ENCODE results near the gene CRCP. TPM values are rescaled to one million over a fixed set of nuclear protein-coding genes. Genes with fewer than 3 reads are reported as not detected.

The CRCP gene
- total and polyA plus RNA-seq, 2 of the 13 experiments (the other 11 are each of a cell fraction or from before 2014, with no cell fraction given) = 22.7 to 31.0 TPM

DNA sequence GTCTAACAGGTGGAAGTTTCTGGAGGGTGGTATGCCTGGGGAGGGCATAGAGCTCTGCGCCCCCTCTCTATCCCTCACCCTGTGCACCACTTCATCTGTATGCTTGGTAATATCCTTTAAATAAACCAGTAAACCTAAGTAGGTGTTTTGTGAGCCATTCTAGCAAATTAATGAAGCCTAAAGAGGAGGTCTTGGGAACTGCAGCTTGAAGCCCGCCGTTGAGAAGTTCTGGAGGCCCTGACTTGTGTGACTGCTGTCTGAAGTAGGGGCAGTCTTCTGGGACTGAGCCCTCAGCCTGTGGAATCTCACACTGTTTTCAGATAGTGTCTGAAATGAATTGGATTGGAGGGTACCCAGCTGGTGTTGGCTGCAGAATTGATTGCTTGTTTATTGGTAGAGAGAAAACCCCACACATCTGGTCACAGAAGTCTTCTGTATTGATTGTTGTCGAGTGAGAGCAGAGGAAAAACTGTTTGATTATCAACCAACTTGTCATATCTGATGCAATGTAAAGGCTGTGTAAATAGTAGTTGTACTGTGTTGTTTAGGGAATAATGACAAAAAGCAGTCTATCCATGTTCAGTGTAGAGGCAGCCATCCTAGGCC is 4.7 kb downstream of the CRCP start:
- POLR2A ChIA-PET = interaction anchor here (0.7 to 1.3 kb wide), 3 partner anchors 23 to 68 kb away, joined by 3 to 6 read pairs (median 4); no protein-coding TSS in a partner anchor
- FAIRE-seq = no peak
- BruUV-seq (replicated peaks) = no TSS peak
- Histone ChIP-seq H3K27me3 (ENCODE audit: control insufficient read depth in 1 of 2, insufficient read depth in 2 of 2, low read length in 2 of 2) (no peaks in the 10 kb centered on the region), H3K27ac (ENCODE audit: extremely low read length, insufficient read depth, low read length) (peak overlapping the region; percentile 63), H3K79me2 (ENCODE audit: insufficient read depth, low read length) (peaks cover 75% of the 10 kb centered on the region), H4K20me1 (ENCODE audit: insufficient read depth, low read length) (no peaks in the 10 kb centered on the region; the same call in 1 of the 2 replicates), H3K4me3 (replicated peaks in 1 of 3; ENCODE audit: insufficient read depth in 1 of 3, low read depth in 2 of 3, low read length in 3 of 3) (no peak overlapping the region), H3K4me2 (ENCODE audit: low read depth, low read length) (peak overlapping the region; percentile 53), H3K36me3 (replicated peaks in 1 of 2; ENCODE audit: control insufficient read depth in 1 of 2, insufficient read depth in 2 of 2, low read length in 2 of 2) (peaks cover 0 to 17% of the 10 kb centered on the region in 2 experiments; a peak in 1 of 5 replicates), H2AFZ (ENCODE audit: low read length) (no peak overlapping the region), H3K4me1 (ENCODE audit: insufficient read depth, low read length) (peaks cover 71% of the 10 kb centered on the region), H3K9me3 (ENCODE audit: low read length) (no peaks in the 10 kb centered on the region), H3K9ac (ENCODE audit: insufficient read depth, low read depth, low read length) (peak overlapping the region; percentile 25)
- intact Hi-C loops (cut with micrococcal nuclease; ENCODE audit: unreplicated experiment) = no loop called here
- in situ Hi-C loops (cut with HindIII; ENCODE audit: extremely low pct_ligation_motif_present, low pct_unique_long_range_greater_than_20kb) = no loop called here
- ATAC-seq = peak; percentile 20; the same call in 2 of the 3 replicates
- CTCF ChIA-PET (ENCODE audit: low intra/inter-chr PET ratio, low total read pairs) = no interaction called here
- no peak for DNase-seq (ENCODE audit: low spot score)
- 57% methylated on average over 2 of the region's 4 CpGs for WGBS (ENCODE audit: low lambda C conversion rate)
- TF ChIP-seq ZSCAN20 (CRISPR knock-in tag; IDR thresholded peaks at IDR 0.05; ENCODE audit: borderline replicate concordance) = no peak
- TF ChIP-seq NCOA2 (CRISPR knock-in tag; IDR thresholded peaks at IDR 0.05) = no peak
- TF ChIP-seq ZNF382 (CRISPR knock-in tag; IDR thresholded peaks at IDR 0.05; ENCODE audit: borderline replicate concordance) = no peak
- peak; percentile 39; the same call in 1 of the 2 replicates for TF ChIP-seq SAP130 (CRISPR knock-in tag; IDR thresholded peaks at IDR 0.05; ENCODE audit: low read depth)
- peak in 1 of 2 experiments; percentile 92; a peak in 2 of 4 replicates for TF ChIP-seq ATF4 (CRISPR knock-in tag; IDR thresholded peaks at IDR 0.05)
- peak; percentile 51; the same call in 1 of the 2 replicates for TF ChIP-seq CEBPB (IDR thresholded peaks at IDR 0.05; ENCODE audit: borderline replicate concordance, low read depth, low read length)
- peak; percentile 82 for TF ChIP-seq FOXA3 (CRISPR knock-in tag; IDR thresholded peaks at IDR 0.05)
- TF ChIP-seq, protein P1, sequence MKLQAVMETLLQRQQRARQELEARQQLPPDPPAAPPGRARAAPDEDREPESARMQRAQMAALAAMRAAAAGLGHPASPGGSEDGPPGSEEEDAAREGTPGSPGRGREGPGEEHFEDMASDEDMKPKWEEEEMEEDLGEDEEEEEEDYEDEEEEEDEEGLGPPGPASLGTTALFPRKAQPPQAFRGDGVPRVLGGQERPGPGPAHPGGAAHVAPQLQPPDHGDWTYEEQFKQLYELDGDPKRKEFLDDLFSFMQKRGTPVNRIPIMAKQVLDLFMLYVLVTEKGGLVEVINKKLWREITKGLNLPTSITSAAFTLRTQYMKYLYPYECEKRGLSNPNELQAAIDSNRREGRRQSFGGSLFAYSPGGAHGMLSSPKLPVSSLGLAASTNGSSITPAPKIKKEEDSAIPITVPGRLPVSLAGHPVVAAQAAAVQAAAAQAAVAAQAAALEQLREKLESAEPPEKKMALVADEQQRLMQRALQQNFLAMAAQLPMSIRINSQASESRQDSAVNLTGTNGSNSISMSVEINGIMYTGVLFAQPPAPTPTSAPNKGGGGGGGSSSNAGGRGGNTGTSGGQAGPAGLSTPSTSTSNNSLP (IDR thresholded peaks at IDR 0.05; ENCODE audit: low read depth, low read length) = peak; percentile 36; the same call in 1 of the 2 replicates
- TF ChIP-seq FOXA1 (IDR thresholded peaks at IDR 0.05) = no peak
- peak; percentile 49; the same call in 1 of the 2 replicates for TF ChIP-seq FOXA1 (CRISPR knock-in tag; IDR thresholded peaks at IDR 0.05)
- no peak; the same call in 1 of the 2 replicates for TF ChIP-seq FOXP1 (IDR thresholded peaks at IDR 0.05)
- peak; percentile 97 for TF ChIP-seq FOXP1 (CRISPR knock-in tag; IDR thresholded peaks at IDR 0.05)
- no peak for TF ChIP-seq NFYC (CRISPR knock-in tag; IDR thresholded peaks at IDR 0.05)
- TF ChIP-seq, protein P2, sequence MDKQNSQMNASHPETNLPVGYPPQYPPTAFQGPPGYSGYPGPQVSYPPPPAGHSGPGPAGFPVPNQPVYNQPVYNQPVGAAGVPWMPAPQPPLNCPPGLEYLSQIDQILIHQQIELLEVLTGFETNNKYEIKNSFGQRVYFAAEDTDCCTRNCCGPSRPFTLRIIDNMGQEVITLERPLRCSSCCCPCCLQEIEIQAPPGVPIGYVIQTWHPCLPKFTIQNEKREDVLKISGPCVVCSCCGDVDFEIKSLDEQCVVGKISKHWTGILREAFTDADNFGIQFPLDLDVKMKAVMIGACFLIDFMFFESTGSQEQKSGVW (CRISPR knock-in tag; IDR thresholded peaks at IDR 0.05; ENCODE audit: borderline replicate concordance) = no peak
- TF ChIP-seq, protein P3, sequence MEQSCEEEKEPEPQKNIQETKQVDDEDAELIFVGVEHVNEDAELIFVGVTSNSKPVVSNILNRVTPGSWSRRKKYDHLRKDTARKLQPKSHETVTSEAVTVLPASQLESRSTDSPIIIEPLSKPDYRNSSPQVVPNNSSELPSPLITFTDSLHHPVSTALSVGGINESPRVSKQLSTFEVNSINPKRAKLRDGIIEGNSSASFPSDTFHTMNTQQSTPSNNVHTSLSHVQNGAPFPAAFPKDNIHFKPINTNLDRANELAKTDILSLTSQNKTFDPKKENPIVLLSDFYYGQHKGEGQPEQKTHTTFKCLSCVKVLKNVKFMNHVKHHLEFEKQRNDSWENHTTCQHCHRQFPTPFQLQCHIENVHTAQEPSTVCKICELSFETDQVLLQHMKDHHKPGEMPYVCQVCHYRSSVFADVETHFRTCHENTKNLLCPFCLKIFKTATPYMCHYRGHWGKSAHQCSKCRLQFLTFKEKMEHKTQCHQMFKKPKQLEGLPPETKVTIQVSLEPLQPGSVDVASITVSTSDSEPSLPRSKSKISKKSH (CRISPR knock-in tag; IDR thresholded peaks at IDR 0.05; ENCODE audit: borderline replicate concordance) = no peak
- TF ChIP-seq SOX13 (IDR thresholded peaks at IDR 0.05) = no peak
- TF ChIP-seq SOX13 (CRISPR knock-in tag; conservative IDR thresholded peaks at IDR 0.05 in 1 of 2, IDR thresholded peaks at IDR 0.05 in 1 of 2) = peak in 1 of 2 experiments; percentile 69; a peak in 2 of 4 replicates
- no peak for TF ChIP-seq SMARCE1 (IDR thresholded peaks at IDR 0.05; ENCODE audit: borderline replicate concordance)

All from HepG2 (cell line).